GM10266 (cell line): ENCODE data around the gene MSRB3.

Source experiments
- DNase-seq: peaks from one replicate; pipeline ENCODE4 v3.0.0; 2012; ENCODE audit errors: extremely low spot score
- CTCF ChIP-seq: IDR thresholded peaks from 2 replicates; pipeline ENCODE4 v1.5.1; 2012; ENCODE audit warnings: mild to moderate bottlenecking, low read depth; ENCODE audit not compliant: control insufficient read depth, insufficient read depth; ENCODE audit errors: missing control alignments

MSRB3 gene

GRCh38 chr12:65334521-65334920 is 56.0 kb downstream of the MSRB3 start:
- no peak for TF ChIP-seq CTCF
- DNase-seq: no peak

GRCh38 chr12:65335021-65335714 is 56.7 kb downstream of the MSRB3 start:
- no peak for DNase-seq
- TF ChIP-seq CTCF: no peak

GRCh38 chr12:65335981-65336380 is 57.5 kb downstream of the MSRB3 start:
- DNase-seq: no peak
- TF ChIP-seq CTCF: no peak

- DNase-seq: no peak
- TF ChIP-seq CTCF: no peak
Measured at GRCh38 chr12:65339161-65339560, 60.7 kb downstream of the MSRB3 start.

GRCh38 chr12:65343230-65343629 is 64.7 kb downstream of the MSRB3 start:
- no peak for DNase-seq
- no peak for TF ChIP-seq CTCF

- DNase-seq: no peak
Measured at GRCh38 chr12:65343801-65344200, 65.3 kb downstream of the MSRB3 start.

More at GRCh38 chr12:65343801-65344200, 65.3 kb downstream of the MSRB3 start:
- no peak for TF ChIP-seq CTCF
